Endothelial cell of umbilical vein (primary cell): ENCODE measurements around the gene FAM83E. TPM values are rescaled to one million over a fixed set of nuclear protein-coding genes. Genes with fewer than 3 reads are reported as not detected.

ENCODE experiments used
- BruUV-seq: library from RNA; stranded (reverse); fragments of 400-500 nt; replicated peaks from 2 replicates; lab custom pipeline; 2021; lab: Mats Ljungman, UMichigan
- CTCF ChIA-PET: fragments of 300-600, 350-600 bp; sonication (Branson Sonifier 250); formaldehyde crosslinking; loops from one replicate; lab custom pipeline; 2021; ENCODE audit warnings: antibody characterized with exemption, inconsistent platforms; lab: Charles Lee
- POLR2A ChIA-PET: fragments of 300-600, 350-600 bp; sonication (Branson Sonifier 250); formaldehyde crosslinking; loops from one replicate; lab custom pipeline; 2021; ENCODE audit warnings: antibody characterized with exemption, inconsistent platforms; lab: Charles Lee
- DNase-seq: peaks from one replicate; pipeline ENCODE4 v3.0.0-alpha.2; 2011; ENCODE audit warnings: low read depth, low spot score
- FAIRE-seq: peaks from 2 replicates; lab custom pipeline; 2011; peaks lifted over from hg19 to GRCh38; lab: Jason Lieb, UNC
- H2AFZ ChIP-seq: 2 replicates; pipeline ENCODE4 v1.6.0; 2012; ENCODE audit warnings: low read depth, low read length, control low read depth, inconsistent platforms
- H3K27ac ChIP-seq: 2 replicates; pipeline ENCODE4 v1.5.1; 2011; ENCODE audit warnings: low read depth, mild to moderate bottlenecking, control low read depth, low read length, moderate library complexity; ENCODE audit not compliant: insufficient read depth
- H3K27me3 ChIP-seq, 2 experiments: 2 replicates each; pipeline versions ENCODE4 v1.6.0 to v1.6.1; 2011; ENCODE audit warnings: low read length in 2 of 2, mixed read lengths in 1 of 2; ENCODE audit not compliant: control insufficient read depth in 2 of 2, insufficient read depth in 2 of 2
- H3K36me3 ChIP-seq, 2 experiments: 2 replicates in 1 of 2; 3 replicates in 1 of 2; pipeline ENCODE4 v1.5.1; 2011; ENCODE audit warnings: low read length in 2 of 2, mild to moderate bottlenecking in 1 of 2, moderate library complexity in 1 of 2; ENCODE audit not compliant: control insufficient read depth in 2 of 2, insufficient read depth in 2 of 2; ENCODE audit errors: extremely low read depth in 1 of 2
- H3K4me1 ChIP-seq: 3 replicates; pipeline ENCODE4 v1.5.1; 2011; ENCODE audit warnings: mild to moderate bottlenecking, low read length; ENCODE audit not compliant: control insufficient read depth, insufficient read depth; ENCODE audit errors: extremely low read depth
- H3K4me2 ChIP-seq: 2 replicates; pipeline ENCODE4 v1.6.1; 2011; ENCODE audit warnings: low read length, control low read depth, mixed read lengths; ENCODE audit not compliant: insufficient read depth
- H3K4me3 ChIP-seq, 3 experiments: fragments of 200-600 bp in 1 of 3; sonication (generic), shearing (Covaris generic) in 1 of 3; replicated peaks in 1 of 3; 2 replicates each; pipeline ENCODE4 v1.5.1; 2011 to 2016; ENCODE audit warnings: control low read depth in 3 of 3, low read length in 3 of 3, mild to moderate bottlenecking in 2 of 3, inconsistent platforms in 1 of 3, low read depth in 1 of 3, moderate library complexity in 1 of 3; ENCODE audit not compliant: insufficient read depth in 1 of 3
- H3K79me2 ChIP-seq: 2 replicates; pipeline ENCODE4 v1.6.0; 2012; ENCODE audit warnings: low read length, inconsistent platforms; ENCODE audit not compliant: control insufficient read depth, insufficient read depth
- H3K9ac ChIP-seq: replicated peaks from 2 replicates; pipeline ENCODE3; 2011; ENCODE audit warnings: low read length, control low read depth; ENCODE audit not compliant: insufficient read depth; ENCODE audit errors: extremely low read depth
- H3K9me1 ChIP-seq: replicated peaks from 3 replicates; pipeline ENCODE4 v1.6.0; 2011; ENCODE audit warnings: mild to moderate bottlenecking, low read length; ENCODE audit not compliant: control insufficient read depth, insufficient read depth; ENCODE audit errors: extremely low read depth
- H3K9me3 ChIP-seq: replicated peaks from 2 replicates; pipeline ENCODE4 v1.5.1; 2012; ENCODE audit warnings: low read length, inconsistent platforms; ENCODE audit not compliant: control insufficient read depth, insufficient read depth
- H4K20me1 ChIP-seq: replicated peaks from 2 replicates; pipeline ENCODE3; 2011; ENCODE audit warnings: mild to moderate bottlenecking, low read length; ENCODE audit not compliant: control insufficient read depth, insufficient read depth; ENCODE audit errors: extremely low read depth
- EZH2 ChIP-seq: IDR thresholded peaks from 2 replicates; pipeline ENCODE4 v1.6.1; 2012; ENCODE audit warnings: borderline replicate concordance, low read depth, mild to moderate bottlenecking, moderate library complexity, low read length, inconsistent platforms; ENCODE audit not compliant: severe bottlenecking
- FOS ChIP-seq: IDR thresholded peaks from 2 replicates; pipeline ENCODE4 v1.6.1; 2011; ENCODE audit warnings: mild to moderate bottlenecking, low read length, moderate library complexity, borderline replicate concordance; ENCODE audit not compliant: insufficient read depth
- GATA2 ChIP-seq: IDR thresholded peaks from 2 replicates; pipeline ENCODE4 v1.7.0; 2011; ENCODE audit warnings: low read depth, mild to moderate bottlenecking, moderate library complexity, mixed read lengths, low read length; ENCODE audit not compliant: insufficient read length, insufficient read depth
- JUN ChIP-seq: IDR thresholded peaks from 2 replicates; pipeline ENCODE4 v1.6.1; 2011; ENCODE audit warnings: borderline replicate concordance, low read depth; ENCODE audit not compliant: insufficient read length, insufficient read depth
- MAX ChIP-seq: IDR thresholded peaks from 2 replicates; pipeline ENCODE4 v1.6.1; 2011; ENCODE audit not compliant: insufficient read depth, insufficient read length
- MYC ChIP-seq: IDR thresholded peaks from one replicate; pipeline ENCODE4 v1.6.1; 2011; ENCODE audit warnings: mild to moderate bottlenecking, low read depth, low read length
- POLR2A ChIP-seq: IDR thresholded peaks from 2 replicates; pipeline ENCODE4 v1.6.1; 2012; ENCODE audit warnings: low read depth, mild to moderate bottlenecking, control low read depth, low read length
- POLR2AphosphoS5 ChIP-seq: IDR thresholded peaks from 2 replicates; pipeline ENCODE4 v1.6.1; 2012; ENCODE audit warnings: low read depth, mild to moderate bottlenecking, control low read depth, low read length, moderate library complexity; ENCODE audit not compliant: insufficient read depth
- dilution Hi-C: fragments of 300-500 bp; cut with MboI; formaldehyde crosslinking; loops from one replicate; pipeline ENCODE4 v1.15.0; 2019; ENCODE audit warnings: low sequenced_read_pairs; ENCODE audit not compliant: extremely low pct_ligation_motif_present
- intact Hi-C: fragments of 100-400 bp; cut with micrococcal nuclease; formaldehyde crosslinking; loops from one replicate; pipeline ENCODE4 v1.10.0; 2022
- polyA plus RNA-seq, 4 experiments: library from polyadenylated mRNA; depleted of rRNA in 3 of 4; stranded (reverse) in 3 of 4; unstranded in 1 of 4; fragments of >200 nt; gene quantifications; 2 replicates each; pipeline versions ENCODE4 v1.2.1 to v1.2.3, GENCODE V29; 2011 to 2012; ENCODE audit warnings: missing spikeins in 1 of 4
- total RNA-seq: library from RNA; stranded (reverse); gene quantifications from 2 replicates; pipeline ENCODE4 v1.2.3, GENCODE V29; 2021
- TF ChIP-seq, protein P1 (sequence below), 2 donors: IDR thresholded peaks; 1 replicate in 1 of 2; 2 replicates in 1 of 2; pipeline ENCODE4 v1.5.1; 2011; ENCODE audit warnings: low read length in 2 of 2, mild to moderate bottlenecking in 2 of 2, moderate library complexity in 2 of 2, control low read depth in 1 of 2, inconsistent platforms in 1 of 2, low read depth in 1 of 2; ENCODE audit not compliant: insufficient read depth in 1 of 2; ENCODE audit errors: extremely low read depth in 1 of 2

Gene FAM83E
- total and polyA plus RNA-seq, 2 donors (not counting 3 experiments of a cell fraction or from before 2014, with no cell fraction given) = 0.04 to 1.7 TPM

GRCh38 chr19:48661711-48662090 is 46.8 kb upstream of the FAM83E start:
- Histone ChIP-seq H3K9me3 (no peaks in the 10 kb centered on the region), H3K36me3 (no peaks in the 10 kb centered on the region), H4K20me1 (no peaks in the 10 kb centered on the region), H3K4me3 (no peak overlapping the region), H3K27me3 (peaks cover 0 to 2% of the 10 kb centered on the region in 2 experiments), H3K79me2 (no peaks in the 10 kb centered on the region), H3K4me2 (no peak overlapping the region), H3K9me1 (no peaks in the 10 kb centered on the region), H3K9ac (no peak overlapping the region), H3K4me1 (peaks cover 2% of the 10 kb centered on the region), H2AFZ (no peak overlapping the region), H3K27ac (no peak overlapping the region)
- intact Hi-C loops (no loop called here), dilution Hi-C loops (no loop called here)
- TF ChIP-seq POLR2A = no peak
- TF ChIP-seq MYC = no peak
- no peak for TF ChIP-seq JUN
- no peak for TF ChIP-seq MAX
- TF ChIP-seq, protein P1, sequence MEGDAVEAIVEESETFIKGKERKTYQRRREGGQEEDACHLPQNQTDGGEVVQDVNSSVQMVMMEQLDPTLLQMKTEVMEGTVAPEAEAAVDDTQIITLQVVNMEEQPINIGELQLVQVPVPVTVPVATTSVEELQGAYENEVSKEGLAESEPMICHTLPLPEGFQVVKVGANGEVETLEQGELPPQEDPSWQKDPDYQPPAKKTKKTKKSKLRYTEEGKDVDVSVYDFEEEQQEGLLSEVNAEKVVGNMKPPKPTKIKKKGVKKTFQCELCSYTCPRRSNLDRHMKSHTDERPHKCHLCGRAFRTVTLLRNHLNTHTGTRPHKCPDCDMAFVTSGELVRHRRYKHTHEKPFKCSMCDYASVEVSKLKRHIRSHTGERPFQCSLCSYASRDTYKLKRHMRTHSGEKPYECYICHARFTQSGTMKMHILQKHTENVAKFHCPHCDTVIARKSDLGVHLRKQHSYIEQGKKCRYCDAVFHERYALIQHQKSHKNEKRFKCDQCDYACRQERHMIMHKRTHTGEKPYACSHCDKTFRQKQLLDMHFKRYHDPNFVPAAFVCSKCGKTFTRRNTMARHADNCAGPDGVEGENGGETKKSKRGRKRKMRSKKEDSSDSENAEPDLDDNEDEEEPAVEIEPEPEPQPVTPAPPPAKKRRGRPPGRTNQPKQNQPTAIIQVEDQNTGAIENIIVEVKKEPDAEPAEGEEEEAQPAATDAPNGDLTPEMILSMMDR (IDR thresholded peaks at IDR 0.05; ENCODE audit: extremely low read depth in 1 of 2, insufficient read depth in 1 of 2, low read depth in 1 of 2, low read length in 2 of 2) = no peak
- no peak for TF ChIP-seq GATA2
- no peak for TF ChIP-seq EZH2
- TF ChIP-seq FOS = no peak
- TF ChIP-seq POLR2AphosphoS5 = no peak
- no peak for DNase-seq
- no TSS peak for BruUV-seq
- POLR2A ChIA-PET = no interaction called here
- no peak for FAIRE-seq
- CTCF ChIA-PET = no interaction called here
